Measurements from ENCODE around the gene COX8A. TPM values are rescaled to one million over a fixed set of nuclear protein-coding genes. Genes with fewer than 3 reads are reported as not detected.
A peak's percentile ranks its signal among the peaks of the same experiment; 100 is the strongest.

Gene COX8A
- total and polyA plus RNA-seq, 2 of the 8 experiments (the other 6 are each of a cell fraction or from before 2014, with no cell fraction given) = 365 to 1,720 TPM

- H2BK15ac ChIP-seq (ENCODE audit: low read length) = 0 out of 2 replicates have a peak overlapping the region, but pooled peaks have one; percentile 72
- H2BK5ac ChIP-seq (ENCODE audit: low read depth, low read length) = no peak overlapping the region
- peak overlapping the region; percentile 11; the same call in 1 of the 2 replicates for H2BK12ac ChIP-seq (ENCODE audit: low read depth, low read length)
- H3K23me2 ChIP-seq (ENCODE audit: low read depth, low read length) = peaks cover 21% of the 10 kb centered on the region; the same call in 1 of the 2 replicates
- no peak overlapping the region for H3K4ac ChIP-seq (replicated peaks; ENCODE audit: insufficient read length, low read depth, low read length)
- peaks cover 1 to 2% of the 10 kb centered on the region in 2 experiments for H4K20me1 ChIP-seq (replicated peaks in 1 of 2; ENCODE audit: control insufficient read depth in 1 of 2, insufficient read depth in 2 of 2, low read length in 2 of 2)
- H3K9ac ChIP-seq (replicated peaks in 1 of 4; ENCODE audit: extremely low read depth in 1 of 4, low read depth in 3 of 4, low read length in 3 of 4) = no peak overlapping the region
- peaks cover 0 to 15% (median 10%) of the 10 kb centered on the region in 4 experiments; a peak in 5 of 7 replicates for H3K4me1 ChIP-seq (replicated peaks in 1 of 4; ENCODE audit: control insufficient read depth in 3 of 4, insufficient read depth in 4 of 4, low read length in 3 of 4)
- no peak overlapping the region for H2BK120ac ChIP-seq (replicated peaks; ENCODE audit: low read depth, low read length)
- no peak overlapping the region for H2AFZ ChIP-seq (ENCODE audit: low read length)
- 89% methylated on average over 26 of the region's 26 CpGs; no CpG with 5 or more reads in 1 of the 2 experiments for WGBS, 2 experiments (ENCODE audit: extremely low coverage in 1 of 2, insufficient coverage in 1 of 2, insufficient read length in 1 of 2, insufficient replicate concordance in 2 of 2, low coverage in 1 of 2, low lambda C conversion rate in 2 of 2, missing lambda C conversion rate in 1 of 2)
- H3K14ac ChIP-seq (ENCODE audit: insufficient read length) = no peak overlapping the region
- peaks cover 28 to 93% (median 74%) of the 10 kb centered on the region in 4 experiments for H3K27me3 ChIP-seq (replicated peaks in 1 of 4; ENCODE audit: control insufficient read depth in 3 of 4, extremely low read depth in 1 of 4, insufficient read depth in 3 of 4, low read length in 3 of 4)
- CTCF ChIA-PET (ENCODE audit: partially characterized antibody) = interaction anchor here (0.6 to 6.3 kb wide), 17 partner anchors 8 to 173 kb away, joined by 3 to 43 read pairs (median 4); no protein-coding TSS in a partner anchor
- H4K91ac ChIP-seq (replicated peaks; ENCODE audit: insufficient read length, low read length) = no peak overlapping the region
- H3K79me2 ChIP-seq (ENCODE audit: control insufficient read depth in 1 of 2, insufficient read depth in 2 of 2, low read length in 2 of 2) = no peaks in the 10 kb centered on the region
- no peak overlapping the region for H4K8ac ChIP-seq (ENCODE audit: extremely low read depth, insufficient read depth, low read length)
- no peak overlapping the region for H4K5ac ChIP-seq (ENCODE audit: insufficient read length, low read depth, low read length)
- no peak overlapping the region; the same call in 1 of the 2 replicates for H3K18ac ChIP-seq (ENCODE audit: extremely low read depth, low read length)
- peak overlapping the region in 1 of 4 experiments; percentile 57; a peak in 2 of 8 replicates for H3K4me3 ChIP-seq (ENCODE audit: extremely low read depth in 1 of 4, insufficient read depth in 2 of 4, low read depth in 3 of 4, low read length in 4 of 4)
- POLR2A ChIA-PET (ENCODE audit: partially characterized antibody) = interaction anchor here (0.8 to 2.7 kb wide), 8 partner anchors 8 to 173 kb away, joined by 3 to 8 read pairs (median 4); no protein-coding TSS in a partner anchor
- H3K23ac ChIP-seq (ENCODE audit: insufficient read length) = no peak overlapping the region
- H3K56ac ChIP-seq (replicated peaks; ENCODE audit: insufficient read length, low read depth, low read length) = no peak overlapping the region
- H3K9me3 ChIP-seq (ENCODE audit: insufficient read depth in 2 of 2, low read depth in 1 of 2, low read length in 1 of 2) = peaks cover 0 to 6% of the 10 kb centered on the region in 2 experiments; a peak in 1 of 4 replicates
- H3K4me2 ChIP-seq (ENCODE audit: insufficient read depth in 1 of 2, low read depth in 2 of 2, low read length in 2 of 2) = peak overlapping the region; percentile 79 to 86
- no peak for FAIRE-seq
- H3K36me3 ChIP-seq (ENCODE audit: control insufficient read depth in 2 of 4, insufficient read depth in 4 of 4, low read length in 3 of 4) = no peaks in the 10 kb centered on the region
- no peaks in the 10 kb centered on the region; the same call in 1 of the 2 replicates for H3K79me1 ChIP-seq (ENCODE audit: low read depth, low read length)
- H2BK20ac ChIP-seq (ENCODE audit: low read length) = no peak overlapping the region
- H2AK5ac ChIP-seq (ENCODE audit: low read depth, low read length) = no peak overlapping the region
- no peak for DNase-seq (ENCODE audit: low read depth in 1 of 2, low spot score in 2 of 2)
- no peak for TF ChIP-seq JUND (IDR thresholded peaks at IDR 0.05; ENCODE audit: low read length)
- TF ChIP-seq JUN (IDR thresholded peaks at IDR 0.05; ENCODE audit: low read depth, low read length) = no peak
- TF ChIP-seq, protein P1, sequence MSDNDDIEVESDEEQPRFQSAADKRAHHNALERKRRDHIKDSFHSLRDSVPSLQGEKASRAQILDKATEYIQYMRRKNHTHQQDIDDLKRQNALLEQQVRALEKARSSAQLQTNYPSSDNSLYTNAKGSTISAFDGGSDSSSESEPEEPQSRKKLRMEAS (IDR thresholded peaks at IDR 0.05) = no peak
- TF ChIP-seq KDM1A (IDR thresholded peaks at IDR 0.05; ENCODE audit: borderline replicate concordance, low read length) = 0 out of 2 replicates have a peak, but pooled peaks have one; percentile 41
- TF ChIP-seq, protein P2, sequence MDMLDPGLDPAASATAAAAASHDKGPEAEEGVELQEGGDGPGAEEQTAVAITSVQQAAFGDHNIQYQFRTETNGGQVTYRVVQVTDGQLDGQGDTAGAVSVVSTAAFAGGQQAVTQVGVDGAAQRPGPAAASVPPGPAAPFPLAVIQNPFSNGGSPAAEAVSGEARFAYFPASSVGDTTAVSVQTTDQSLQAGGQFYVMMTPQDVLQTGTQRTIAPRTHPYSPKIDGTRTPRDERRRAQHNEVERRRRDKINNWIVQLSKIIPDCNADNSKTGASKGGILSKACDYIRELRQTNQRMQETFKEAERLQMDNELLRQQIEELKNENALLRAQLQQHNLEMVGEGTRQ (IDR thresholded peaks at IDR 0.05; ENCODE audit: low read length) = no peak
- no peak for TF ChIP-seq BACH1 (IDR thresholded peaks at IDR 0.05; ENCODE audit: low read length)
- 0 out of 2 replicates have a peak, but pooled peaks have one; percentile 9 for TF ChIP-seq TAF1 (IDR thresholded peaks at IDR 0.05; ENCODE audit: low read depth, low read length)
- H3K27ac ChIP-seq (ENCODE audit: low read depth, low read length) = no peak overlapping the region
Observed at GRCh38 chr11:64008283-64008913, 34.0 kb downstream of the COX8A start.
